Non-pigmented ciliary epithelial cell (primary cell): ENCODE results near the gene INPP5E.

ENCODE experiments used
- DNase-seq: peaks from one replicate; pipeline ENCODE4 v3.0.0-alpha.2; 2010; ENCODE audit warnings: low read depth

The INPP5E gene

DNA sequence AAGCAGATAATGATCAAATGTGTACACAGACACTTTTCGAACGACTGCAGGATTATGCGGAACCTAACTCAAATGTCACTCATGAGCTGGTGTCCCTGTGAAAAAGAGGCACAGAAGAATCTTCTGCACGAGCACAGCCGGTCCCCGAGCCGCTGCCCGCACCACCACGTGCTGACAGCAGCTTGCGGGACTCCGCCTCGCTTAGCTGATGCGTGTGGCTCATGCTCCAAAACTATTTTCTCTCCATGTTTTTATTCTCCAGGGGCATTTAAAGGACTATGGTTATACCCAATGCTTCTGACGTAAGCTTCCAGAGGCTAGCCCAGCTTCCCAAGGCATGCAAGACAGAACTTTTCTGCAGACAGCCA, 33.7 kb upstream of the INPP5E start:
- DNase-seq: no peak

- DNase-seq: no peak
Observed at GRCh38 chr9:136472640-136473353, 33.2 kb upstream of the INPP5E start.

- no peak for DNase-seq
Observed at GRCh38 chr9:136471802-136472487, 32.3 kb upstream of the INPP5E start.

DNA sequence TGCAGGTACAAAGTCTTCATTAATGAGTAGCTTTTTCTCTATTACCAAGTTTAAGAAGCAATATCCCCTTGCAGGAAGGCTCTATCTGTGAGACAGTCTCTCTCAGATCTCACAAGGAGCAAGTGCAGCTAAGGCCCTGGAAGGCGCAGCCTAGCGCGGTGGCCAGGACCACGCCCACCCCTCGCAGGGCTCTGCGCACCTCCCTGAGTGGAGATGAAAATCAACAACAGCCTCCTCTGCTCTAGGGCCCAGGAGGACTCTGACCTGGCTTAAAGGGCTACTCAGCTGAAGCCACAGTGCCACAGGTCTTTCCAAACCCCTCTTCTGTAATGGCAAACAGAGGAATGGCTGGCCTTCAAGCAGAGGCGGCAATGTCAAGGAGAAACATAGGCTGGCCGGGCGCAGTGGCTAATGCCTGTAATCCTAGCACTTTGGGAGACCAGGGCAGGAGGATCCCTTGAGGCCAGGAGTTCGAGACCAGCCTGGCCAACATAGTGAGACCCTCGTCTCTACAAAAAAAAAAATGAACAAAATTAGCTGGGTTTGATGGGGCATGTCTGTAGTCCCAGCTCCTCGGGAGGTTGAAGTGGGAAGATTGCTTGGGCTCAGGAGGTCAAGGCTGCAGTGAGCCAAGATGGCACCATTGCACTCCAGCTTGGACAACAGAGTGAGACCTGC, 31.3 kb upstream of the INPP5E start:
- DNase-seq: no peak

DNA sequence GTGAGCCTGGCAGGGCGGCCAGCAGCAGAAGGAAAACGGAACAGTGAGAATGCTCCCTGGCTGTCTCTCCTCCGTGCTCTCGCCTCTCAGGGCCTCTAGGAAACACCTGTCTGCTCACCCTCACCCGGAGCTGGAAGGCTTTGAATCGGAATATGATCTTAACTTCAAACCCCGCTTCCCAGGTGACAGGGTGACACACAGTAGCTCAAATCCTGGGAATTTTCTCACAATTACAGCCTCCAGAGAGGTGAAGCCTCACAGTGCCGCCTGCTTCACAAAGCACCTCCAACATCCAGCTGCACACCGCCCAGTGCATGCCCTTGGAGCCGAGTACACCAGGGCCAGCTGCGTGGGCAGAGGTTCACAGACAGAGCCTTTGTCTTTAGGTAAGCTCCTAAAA, 30.7 kb upstream of the INPP5E start:
- DNase-seq: no peak

- DNase-seq: no peak
Observed at GRCh38 chr9:136467766-136468165, 28.1 kb upstream of the INPP5E start.

- DNase-seq: no peak
Observed at GRCh38 chr9:136466155-136466541, 26.5 kb upstream of the INPP5E start.

- no peak for DNase-seq
Observed at GRCh38 chr9:136465500-136466154, 26.0 kb upstream of the INPP5E start.

DNA sequence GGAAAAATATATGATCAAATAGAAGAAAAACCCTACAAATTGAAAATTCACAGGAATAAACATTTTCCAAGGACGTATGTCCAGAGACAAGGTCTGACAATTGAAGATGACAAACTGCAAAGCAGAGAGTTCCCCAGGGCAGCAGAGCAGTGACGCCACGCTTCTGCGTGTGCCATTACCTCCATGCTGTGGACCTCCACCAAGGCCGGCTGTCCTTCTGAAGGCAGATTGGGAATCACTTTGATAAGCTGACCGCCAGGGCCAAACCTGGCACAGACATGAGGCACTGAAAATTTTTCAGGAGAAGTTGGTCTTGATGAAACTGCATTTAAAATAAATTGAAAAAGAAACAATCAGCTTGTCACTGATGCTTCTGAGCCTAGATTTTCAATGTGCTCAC, 24.6 kb upstream of the INPP5E start:
- DNase-seq: no peak

DNA sequence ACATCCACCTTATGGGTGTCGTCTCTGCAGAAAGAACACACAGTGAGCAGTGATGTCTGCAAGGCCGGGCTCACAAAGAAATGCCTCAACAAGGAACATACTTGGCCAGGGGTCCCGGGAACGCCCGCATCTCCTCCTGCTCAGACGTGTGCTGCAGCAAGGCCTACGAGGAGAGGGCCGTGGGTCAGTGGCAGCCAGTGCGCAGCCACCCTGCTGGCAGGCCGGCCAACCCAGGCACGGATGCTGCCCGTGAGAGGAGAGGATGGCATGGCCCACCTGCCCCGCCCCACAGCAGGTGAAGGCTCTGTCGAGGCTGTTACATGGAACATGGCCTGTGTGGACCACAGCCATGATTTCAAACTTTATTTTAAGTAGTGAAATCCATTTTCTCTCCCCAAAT, 23.9 kb upstream of the INPP5E start:
- no peak for DNase-seq

- no peak for DNase-seq
Observed at GRCh38 chr9:136462664-136463063, 23.0 kb upstream of the INPP5E start.

DNA sequence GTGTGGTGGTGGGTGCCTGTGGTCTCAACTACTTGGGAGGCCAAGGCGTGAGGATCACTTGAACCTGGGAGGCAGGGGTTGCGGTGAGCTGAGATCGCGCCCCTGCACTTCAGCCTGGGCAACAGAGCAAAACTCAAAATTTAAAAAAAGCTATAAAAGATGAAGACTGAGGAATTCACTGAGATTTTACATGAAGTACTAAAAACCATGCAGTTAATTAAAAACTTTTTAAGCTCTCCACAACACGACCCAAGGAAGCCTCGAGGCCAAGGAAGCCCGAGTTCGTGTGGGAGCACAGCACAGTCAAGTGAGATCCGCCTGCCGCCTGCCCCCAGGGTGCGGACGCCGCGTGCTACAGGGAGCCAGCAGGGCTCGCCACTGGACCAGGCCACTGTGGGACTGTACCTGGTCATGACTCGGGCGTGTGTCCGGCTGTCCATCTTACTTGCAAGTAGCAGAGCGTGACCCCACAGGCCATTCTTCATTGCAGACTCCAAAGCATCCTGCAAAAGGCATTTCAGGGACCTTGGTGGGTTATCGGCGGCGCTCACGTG, 21.2 kb upstream of the INPP5E start:
- DNase-seq: no peak

DNA sequence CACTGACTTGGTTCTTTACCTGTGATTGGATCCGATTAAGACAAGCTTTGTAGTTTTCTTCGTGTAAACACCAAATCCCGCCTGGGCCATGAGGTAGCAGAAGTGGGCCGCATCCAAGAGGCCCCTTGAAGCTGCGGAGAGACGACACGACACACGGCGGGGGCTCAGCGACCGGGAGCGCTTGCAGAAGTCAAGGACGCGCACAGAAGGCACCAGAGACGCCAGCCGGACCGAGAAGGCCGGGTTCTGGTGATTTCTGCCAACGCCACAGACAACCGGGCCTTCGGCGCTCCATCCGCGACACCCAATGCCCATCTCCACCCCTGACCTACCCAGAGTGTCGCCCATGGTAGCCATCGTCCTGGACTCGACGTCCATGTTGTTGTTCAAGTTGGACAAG, 19.8 kb upstream of the INPP5E start:
- DNase-seq: no peak

GRCh38 chr9:136457326-136457725, 17.7 kb upstream of the INPP5E start:
- no peak for DNase-seq

GRCh38 chr9:136456258-136456657, 16.6 kb upstream of the INPP5E start:
- no peak for DNase-seq

DNA sequence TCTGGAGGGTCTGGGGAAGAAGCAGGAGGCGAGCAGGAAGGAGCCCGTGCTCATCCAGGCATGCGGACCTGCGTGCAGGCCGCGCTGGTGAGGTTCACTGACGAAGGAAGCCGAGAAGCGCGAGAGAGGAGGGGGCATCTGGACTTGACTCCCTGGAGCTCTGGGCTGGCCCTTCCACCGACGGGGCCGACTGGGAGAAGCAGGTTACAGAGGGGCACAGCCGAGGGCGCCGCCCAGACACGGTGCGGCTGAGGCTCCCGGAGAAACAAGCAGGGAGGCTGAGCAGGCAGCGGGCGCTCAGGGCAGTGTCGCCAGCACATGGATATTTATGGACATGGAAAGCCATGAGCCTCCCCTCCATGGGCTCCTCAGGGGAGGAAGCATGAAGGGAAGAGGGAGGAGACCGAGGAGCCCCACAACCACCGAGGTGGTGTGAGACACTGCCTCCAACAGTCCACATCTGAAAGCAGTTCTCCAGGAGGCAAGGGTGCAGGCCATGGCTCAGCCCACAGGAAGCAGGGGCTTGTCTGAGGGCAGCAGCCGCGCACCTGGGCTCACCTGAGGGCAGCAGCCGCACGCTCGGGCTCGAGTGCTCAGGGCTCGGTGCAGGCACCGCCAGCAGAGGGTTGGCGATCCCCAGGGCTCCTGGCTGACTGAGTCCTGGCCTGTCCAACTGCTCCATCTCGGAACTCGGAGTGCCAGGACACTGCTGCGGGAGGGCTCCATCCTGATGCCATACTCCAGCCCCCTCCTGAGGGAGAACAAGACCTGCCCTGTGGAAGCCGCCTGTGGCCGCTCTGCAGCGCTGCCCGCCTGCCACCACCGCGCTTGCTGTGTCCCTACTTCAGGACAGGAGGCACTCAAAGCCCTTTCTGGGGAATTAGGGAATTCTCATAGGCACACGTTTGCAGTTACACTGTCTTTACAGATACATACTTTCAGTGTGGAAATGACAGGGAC, 15.7 kb upstream of the INPP5E start:
- no peak for DNase-seq

- DNase-seq: no peak
Observed at GRCh38 chr9:136454026-136454796, 14.6 kb upstream of the INPP5E start.

- DNase-seq: no peak
Observed at GRCh38 chr9:136453326-136453725, 13.7 kb upstream of the INPP5E start.

- DNase-seq: no peak
Observed at GRCh38 chr9:136451221-136451877, 11.7 kb upstream of the INPP5E start.

DNA sequence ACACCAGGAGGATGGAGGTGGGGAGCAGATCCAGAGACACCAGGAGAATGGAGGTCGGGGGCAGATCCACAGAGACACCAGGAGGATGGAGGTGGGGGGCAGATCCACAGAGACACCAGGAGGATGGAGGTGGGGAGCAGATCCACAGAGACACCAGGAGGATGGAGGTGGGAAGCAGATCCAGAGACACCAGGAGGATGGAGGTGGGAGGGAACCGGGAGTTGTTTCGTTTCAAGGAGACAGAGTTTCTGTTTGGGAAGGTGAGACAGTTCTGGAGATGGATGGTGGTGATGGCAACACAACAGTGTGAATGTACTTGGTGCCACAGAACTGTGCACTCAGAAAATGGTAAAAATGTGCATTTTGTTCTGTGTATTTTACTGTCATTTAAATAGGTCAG, 9.0 kb upstream of the INPP5E start:
- DNase-seq: no peak
